Ovary (tissue), 3 donors: ENCODE measurements around the gene MRPS23.

Experiments
- CTCF ChIP-seq, 3 donors: fragments of 450-650 bp in 2 of 3; fragments of 200-600 bp in 1 of 3; IDR thresholded peaks; one replicate each; pipeline versions ENCODE4 v1.5.1 to v1.8.0; 2016 to 2022; ENCODE audit warnings: antibody characterized with exemption in 3 of 3, mild to moderate bottlenecking in 1 of 3
- EP300 ChIP-seq: sonication (generic); formaldehyde crosslinking; IDR thresholded peaks from one replicate; pipeline ENCODE4 v1.6.1; 2017; ENCODE audit warnings: antibody characterized with exemption
- POLR2A ChIP-seq: fragments of 450-650 bp; IDR thresholded peaks from one replicate; pipeline ENCODE4 v1.6.1; 2017; ENCODE audit warnings: antibody characterized with exemption, mild to moderate bottlenecking, moderate library complexity
- donor health status: DM: no; HTN: no; CAD: no.

GRCh38 chr17:57890857-57891232 lies 41.0 kb upstream of the MRPS23 start:
- TF ChIP-seq CTCF (IDR thresholded peaks at IDR 0.05): no peak
- TF ChIP-seq EP300: no peak
- TF ChIP-seq POLR2A: no peak
